SK-N-SH treated with all-trans-retinoic acid at 6 μM for 48 hours (cell line): Measurements from ENCODE around the gene EEF2KMT.

Experiments used
- ATAC-seq: fragments of 200-7000 bp; cut with Tn5 transposase; 3 replicates; pipeline ENCODE4 v1.9.1; 2020; ENCODE audit warnings: mild to moderate bottlenecking, moderate library complexity
- ARNTL ChIP-seq: fragments of 450-650 bp; formaldehyde crosslinking; IDR thresholded peaks from 2 replicates; pipeline ENCODE4 v1.5.0; 2020; ENCODE audit warnings: low read depth, mild to moderate bottlenecking, moderate library complexity, borderline replicate concordance
- BACH2 ChIP-seq: fragments of 250-450 bp; sonication (Bioruptor Pico); IDR thresholded peaks from 2 replicates; pipeline ENCODE4 v1.9.0; 2021; ENCODE audit warnings: mild to moderate bottlenecking, borderline replicate concordance
- CSDC2 ChIP-seq: fragments of 250-450 bp; sonication (Bioruptor Pico); IDR thresholded peaks from 2 replicates; pipeline ENCODE4 v1.5.0; 2020; ENCODE audit warnings: mild to moderate bottlenecking, moderate library complexity
- ESRRG ChIP-seq: fragments of 250-450 bp; sonication (Bioruptor Pico); IDR thresholded peaks from 2 replicates; pipeline ENCODE4 v1.6.1; 2021; ENCODE audit warnings: mild to moderate bottlenecking
- GLIS3 ChIP-seq: fragments of 250-450 bp; sonication (Bioruptor Pico); IDR thresholded peaks from 2 replicates; pipeline ENCODE4 v1.5.0; 2020; ENCODE audit warnings: mild to moderate bottlenecking, moderate library complexity
- ISL1 ChIP-seq: fragments of 250-450 bp; sonication (Bioruptor Pico); IDR thresholded peaks from 2 replicates; pipeline ENCODE4 v2.1.2; 2022; ENCODE audit warnings: mild to moderate bottlenecking, moderate library complexity
- OSR1 ChIP-seq: fragments of 250-450 bp; sonication (Bioruptor Pico); IDR thresholded peaks from 2 replicates; pipeline ENCODE4 v1.8.0; 2022; ENCODE audit warnings: moderate library complexity, mild to moderate bottlenecking, inconsistent platforms
- PPARA ChIP-seq: fragments of 250-450 bp; sonication (Bioruptor Pico); IDR thresholded peaks from 2 replicates; pipeline ENCODE4 v1.5.0; 2020; ENCODE audit warnings: mild to moderate bottlenecking, borderline replicate concordance
- RARB ChIP-seq: fragments of 250-450 bp; sonication (Bioruptor Pico); IDR thresholded peaks from 2 replicates; pipeline ENCODE4 v1.8.0; 2021; ENCODE audit warnings: mild to moderate bottlenecking, moderate library complexity
- SNAI2 ChIP-seq: fragments of 250-450 bp; sonication (Bioruptor Pico); IDR thresholded peaks from 2 replicates; pipeline ENCODE4 v1.5.0; 2020; ENCODE audit warnings: mild to moderate bottlenecking, moderate library complexity
- TCF4 ChIP-seq: fragments of 250-450 bp; sonication (Bioruptor Pico); IDR thresholded peaks from 2 replicates; pipeline ENCODE4 v1.8.0; 2021; ENCODE audit warnings: mild to moderate bottlenecking, moderate library complexity, borderline replicate concordance
- TOX ChIP-seq: fragments of 250-450 bp; sonication (Bioruptor Pico); IDR thresholded peaks from 2 replicates; pipeline ENCODE4 v1.8.0; 2021; ENCODE audit warnings: mild to moderate bottlenecking, moderate library complexity, borderline replicate concordance
- ZC3H10 ChIP-seq: fragments of 250-450 bp; sonication (Bioruptor Pico); IDR thresholded peaks from 2 replicates; pipeline ENCODE4 v1.5.1; 2021; ENCODE audit warnings: mild to moderate bottlenecking, moderate library complexity
- ZFP3 ChIP-seq: fragments of 250-450 bp; sonication (Bioruptor Pico); IDR thresholded peaks from 2 replicates; pipeline ENCODE4 v1.5.0; 2020; ENCODE audit warnings: mild to moderate bottlenecking, moderate library complexity
- ZFP30 ChIP-seq: fragments of 450-650 bp; formaldehyde crosslinking; IDR thresholded peaks from 2 replicates; pipeline ENCODE4 v1.5.0; 2022; ENCODE audit warnings: mild to moderate bottlenecking, moderate library complexity
- ZNF565 ChIP-seq: fragments of 450-650 bp; formaldehyde crosslinking; conservative IDR thresholded peaks from 2 replicates; pipeline ENCODE4 v1.5.0; 2020; ENCODE audit warnings: low read depth, mild to moderate bottlenecking, moderate library complexity
- ZNF70 ChIP-seq: fragments of 450-650 bp; formaldehyde crosslinking; IDR thresholded peaks from 2 replicates; pipeline ENCODE4 v1.5.0; 2020; ENCODE audit warnings: mild to moderate bottlenecking, moderate library complexity
- ZNF8 ChIP-seq: fragments of 450-650 bp; formaldehyde crosslinking; IDR thresholded peaks from 2 replicates; pipeline ENCODE4 v1.5.0; 2020; ENCODE audit warnings: mild to moderate bottlenecking, moderate library complexity
- TF ChIP-seq, protein P1 (sequence below): fragments of 250-450 bp; sonication (Bioruptor Pico); IDR thresholded peaks from 2 replicates; pipeline ENCODE4 v1.5.1; 2021; ENCODE audit warnings: mild to moderate bottlenecking, moderate library complexity
- TF ChIP-seq, protein P2 (sequence below): fragments of 250-450 bp; sonication (Bioruptor Pico); IDR thresholded peaks from 2 replicates; pipeline ENCODE4 v1.5.0; 2020; ENCODE audit warnings: mild to moderate bottlenecking, moderate library complexity
- TF ChIP-seq, protein P3 (sequence below): fragments of 250-450 bp; sonication (Bioruptor Pico); IDR thresholded peaks from 2 replicates; pipeline ENCODE4 v1.8.0; 2020; ENCODE audit warnings: mild to moderate bottlenecking, moderate library complexity, borderline replicate concordance

Gene EEF2KMT

DNA sequence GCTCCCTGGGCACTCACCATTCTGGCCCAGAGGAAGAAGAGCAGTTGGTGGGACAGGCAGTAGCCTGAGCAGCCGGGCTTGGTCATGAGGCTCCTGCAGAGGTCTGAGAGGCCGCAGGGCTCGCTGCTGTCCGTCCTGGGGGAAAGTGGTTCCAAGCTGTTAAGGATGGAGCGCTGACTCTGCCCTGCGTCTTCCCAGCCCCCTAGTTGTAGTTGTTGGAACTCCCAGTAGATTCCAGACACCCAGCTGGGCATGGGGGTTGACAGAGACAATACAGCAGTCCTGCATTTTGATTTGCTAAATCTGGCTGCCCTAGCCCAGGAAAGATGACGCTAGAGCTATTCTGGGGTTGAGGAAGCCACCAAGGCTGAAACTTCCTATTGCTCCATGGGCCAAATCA is 39.1 kb downstream of the EEF2KMT start:
- ATAC-seq, result peak; percentile 40
- TF ChIP-seq ARNTL (CRISPR knock-in tag) (no peak), SNAI2 (CRISPR knock-in tag) (no peak), OSR1 (no peak), PPARA (CRISPR knock-in tag) (no peak)
- TF ChIP-seq, protein P1, sequence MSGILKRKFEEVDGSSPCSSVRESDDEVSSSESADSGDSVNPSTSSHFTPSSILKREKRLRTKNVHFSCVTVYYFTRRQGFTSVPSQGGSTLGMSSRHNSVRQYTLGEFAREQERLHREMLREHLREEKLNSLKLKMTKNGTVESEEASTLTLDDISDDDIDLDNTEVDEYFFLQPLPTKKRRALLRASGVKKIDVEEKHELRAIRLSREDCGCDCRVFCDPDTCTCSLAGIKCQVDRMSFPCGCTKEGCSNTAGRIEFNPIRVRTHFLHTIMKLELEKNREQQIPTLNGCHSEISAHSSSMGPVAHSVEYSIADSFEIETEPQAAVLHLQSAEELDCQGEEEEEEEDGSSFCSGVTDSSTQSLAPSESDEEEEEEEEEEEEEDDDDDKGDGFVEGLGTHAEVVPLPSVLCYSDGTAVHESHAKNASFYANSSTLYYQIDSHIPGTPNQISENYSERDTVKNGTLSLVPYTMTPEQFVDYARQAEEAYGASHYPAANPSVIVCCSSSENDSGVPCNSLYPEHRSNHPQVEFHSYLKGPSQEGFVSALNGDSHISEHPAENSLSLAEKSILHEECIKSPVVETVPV (CRISPR knock-in tag), result no peak
- TF ChIP-seq, all 23 proteins: peak for 0

DNA sequence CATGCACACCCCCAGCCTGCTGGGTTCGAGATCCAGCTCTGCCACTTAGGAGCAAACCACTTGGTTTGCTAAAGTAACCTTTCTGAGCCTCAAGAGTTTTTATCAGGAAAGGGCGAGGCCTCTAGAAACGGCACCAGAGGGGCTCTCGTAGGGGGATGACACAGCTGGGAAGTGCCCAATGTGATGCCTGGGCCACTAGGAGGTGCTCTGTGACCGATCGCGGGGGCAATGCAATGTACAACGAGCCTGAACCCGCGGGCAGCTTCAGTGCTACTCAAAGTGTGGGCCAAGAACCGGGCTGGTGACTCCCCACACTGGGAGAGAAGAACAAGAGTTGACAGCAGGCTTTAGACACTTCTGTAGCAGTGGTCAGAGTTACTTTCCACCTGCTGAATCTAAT is 41.2 kb downstream of the EEF2KMT start:
- ATAC-seq, result peak; percentile 60; the same call in 2 of the 3 replicates
- TF ChIP-seq CSDC2 (CRISPR knock-in tag), result no peak
- TF ChIP-seq TOX (CRISPR knock-in tag), result no peak
- TF ChIP-seq PPARA (CRISPR knock-in tag), result no peak
- TF ChIP-seq RARB (CRISPR knock-in tag), result no peak
- no peak for TF ChIP-seq ARNTL (CRISPR knock-in tag)
- TF ChIP-seq, protein P2, sequence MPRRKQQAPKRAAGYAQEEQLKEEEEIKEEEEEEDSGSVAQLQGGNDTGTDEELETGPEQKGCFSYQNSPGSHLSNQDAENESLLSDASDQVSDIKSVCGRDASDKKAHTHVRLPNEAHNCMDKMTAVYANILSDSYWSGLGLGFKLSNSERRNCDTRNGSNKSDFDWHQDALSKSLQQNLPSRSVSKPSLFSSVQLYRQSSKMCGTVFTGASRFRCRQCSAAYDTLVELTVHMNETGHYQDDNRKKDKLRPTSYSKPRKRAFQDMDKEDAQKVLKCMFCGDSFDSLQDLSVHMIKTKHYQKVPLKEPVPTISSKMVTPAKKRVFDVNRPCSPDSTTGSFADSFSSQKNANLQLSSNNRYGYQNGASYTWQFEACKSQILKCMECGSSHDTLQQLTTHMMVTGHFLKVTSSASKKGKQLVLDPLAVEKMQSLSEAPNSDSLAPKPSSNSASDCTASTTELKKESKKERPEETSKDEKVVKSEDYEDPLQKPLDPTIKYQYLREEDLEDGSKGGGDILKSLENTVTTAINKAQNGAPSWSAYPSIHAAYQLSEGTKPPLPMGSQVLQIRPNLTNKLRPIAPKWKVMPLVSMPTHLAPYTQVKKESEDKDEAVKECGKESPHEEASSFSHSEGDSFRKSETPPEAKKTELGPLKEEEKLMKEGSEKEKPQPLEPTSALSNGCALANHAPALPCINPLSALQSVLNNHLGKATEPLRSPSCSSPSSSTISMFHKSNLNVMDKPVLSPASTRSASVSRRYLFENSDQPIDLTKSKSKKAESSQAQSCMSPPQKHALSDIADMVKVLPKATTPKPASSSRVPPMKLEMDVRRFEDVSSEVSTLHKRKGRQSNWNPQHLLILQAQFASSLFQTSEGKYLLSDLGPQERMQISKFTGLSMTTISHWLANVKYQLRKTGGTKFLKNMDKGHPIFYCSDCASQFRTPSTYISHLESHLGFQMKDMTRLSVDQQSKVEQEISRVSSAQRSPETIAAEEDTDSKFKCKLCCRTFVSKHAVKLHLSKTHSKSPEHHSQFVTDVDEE, result no peak
- no peak for TF ChIP-seq SNAI2 (CRISPR knock-in tag)
- TF ChIP-seq, protein P1 (CRISPR knock-in tag), result no peak
- TF ChIP-seq ZNF8, result no peak
- no peak for TF ChIP-seq ZNF70 (CRISPR knock-in tag)
- no peak for TF ChIP-seq TCF4 (CRISPR knock-in tag)
- no peak for TF ChIP-seq ZFP3 (CRISPR knock-in tag)
- no peak for TF ChIP-seq OSR1
- TF ChIP-seq ZFP30 (CRISPR knock-in tag), result no peak
- TF ChIP-seq, all 23 proteins: peak for 0

DNA sequence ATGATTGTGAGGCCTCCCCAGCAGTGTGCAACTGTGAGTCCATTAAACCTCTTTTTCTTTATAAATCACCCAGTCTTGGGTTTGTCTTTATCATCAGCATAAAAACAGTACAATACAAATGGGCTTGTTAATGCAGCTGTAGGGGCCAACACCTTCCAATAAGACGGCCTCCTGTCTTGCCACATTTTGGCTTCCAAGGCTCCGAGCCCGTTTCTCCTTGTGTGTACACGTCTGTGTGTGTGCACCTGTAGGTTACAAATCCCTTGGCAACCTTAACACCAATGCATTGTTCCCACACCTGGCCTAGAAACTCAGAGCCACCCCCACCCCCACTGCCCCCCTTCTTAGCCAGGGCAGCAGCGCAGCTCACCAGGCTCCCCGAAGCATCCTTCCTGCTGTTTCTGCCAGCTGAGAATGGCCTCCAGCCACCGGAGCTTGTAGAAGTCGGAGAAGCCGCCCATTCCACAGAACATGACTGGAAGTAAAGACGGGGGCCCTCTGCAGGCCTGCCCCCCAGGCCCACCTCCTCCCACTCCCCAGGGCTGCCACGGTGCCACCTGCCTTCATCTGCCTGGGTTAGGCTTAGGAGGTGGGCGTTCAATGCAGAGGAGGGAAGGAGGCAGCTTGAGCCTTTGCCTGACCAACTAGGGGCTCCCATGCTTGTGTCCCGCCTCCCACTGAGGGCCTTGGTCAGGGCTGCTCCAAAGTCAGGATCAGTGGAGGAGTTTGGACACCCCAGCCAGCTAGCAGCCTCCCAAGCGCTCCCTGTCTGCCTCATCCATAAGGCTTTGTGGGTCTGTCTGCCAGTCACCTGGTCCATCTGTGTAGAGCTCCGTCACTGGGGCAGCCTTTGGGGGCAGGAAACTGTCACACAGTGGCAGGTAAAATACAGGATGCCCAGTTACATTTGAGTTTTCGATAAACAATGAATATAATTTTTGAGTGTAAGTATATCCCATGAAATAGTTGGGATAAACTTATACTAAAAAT is 42.4 kb downstream of the EEF2KMT start:
- TF ChIP-seq ESRRG (no peak), TCF4 (CRISPR knock-in tag) (no peak), SNAI2 (CRISPR knock-in tag) (no peak), GLIS3 (CRISPR knock-in tag) (no peak), ZNF565 (CRISPR knock-in tag) (no peak), ZC3H10 (CRISPR knock-in tag) (no peak), OSR1 (no peak), BACH2 (CRISPR knock-in tag) (no peak), ARNTL (CRISPR knock-in tag) (no peak), PPARA (CRISPR knock-in tag) (no peak), CSDC2 (CRISPR knock-in tag) (no peak), ISL1 (CRISPR knock-in tag) (no peak), ZFP3 (CRISPR knock-in tag) (no peak), TOX (CRISPR knock-in tag) (no peak), ZFP30 (CRISPR knock-in tag) (no peak), ZNF8 (no peak)
- TF ChIP-seq, protein P2, result no peak
- TF ChIP-seq, protein P3, sequence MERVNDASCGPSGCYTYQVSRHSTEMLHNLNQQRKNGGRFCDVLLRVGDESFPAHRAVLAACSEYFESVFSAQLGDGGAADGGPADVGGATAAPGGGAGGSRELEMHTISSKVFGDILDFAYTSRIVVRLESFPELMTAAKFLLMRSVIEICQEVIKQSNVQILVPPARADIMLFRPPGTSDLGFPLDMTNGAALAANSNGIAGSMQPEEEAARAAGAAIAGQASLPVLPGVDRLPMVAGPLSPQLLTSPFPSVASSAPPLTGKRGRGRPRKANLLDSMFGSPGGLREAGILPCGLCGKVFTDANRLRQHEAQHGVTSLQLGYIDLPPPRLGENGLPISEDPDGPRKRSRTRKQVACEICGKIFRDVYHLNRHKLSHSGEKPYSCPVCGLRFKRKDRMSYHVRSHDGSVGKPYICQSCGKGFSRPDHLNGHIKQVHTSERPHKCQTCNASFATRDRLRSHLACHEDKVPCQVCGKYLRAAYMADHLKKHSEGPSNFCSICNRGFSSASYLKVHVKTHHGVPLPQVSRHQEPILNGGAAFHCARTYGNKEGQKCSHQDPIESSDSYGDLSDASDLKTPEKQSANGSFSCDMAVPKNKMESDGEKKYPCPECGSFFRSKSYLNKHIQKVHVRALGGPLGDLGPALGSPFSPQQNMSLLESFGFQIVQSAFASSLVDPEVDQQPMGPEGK, result no peak
- TF ChIP-seq, all 23 proteins: peak for 0
- ATAC-seq, result no peak
